Glutamatergic neuron (in vitro differentiated cells): ENCODE measurements around the gene RPL10. TPM values are rescaled to one million over a fixed set of nuclear protein-coding genes. Genes with fewer than 3 reads are reported as not detected.

Experiments used
- DNase-seq: peaks from one replicate; pipeline ENCODE4 v3.0.0; 2022
- H3K27ac Mint-ChIP-seq: one replicate; pipeline ENCODE4 v1.8.0; 2020; ENCODE audit warnings: mild to moderate bottlenecking, mixed read lengths, inconsistent platforms; ENCODE audit not compliant: unreplicated experiment
- H3K27me3 Mint-ChIP-seq: one replicate; pipeline ENCODE4 v1.8.0; 2020; ENCODE audit warnings: mild to moderate bottlenecking, moderate library complexity, mixed read lengths, inconsistent platforms; ENCODE audit not compliant: unreplicated experiment
- H3K36me3 Mint-ChIP-seq: one replicate; pipeline ENCODE4 v1.8.0; 2020; ENCODE audit warnings: mild to moderate bottlenecking, mixed read lengths, inconsistent platforms; ENCODE audit not compliant: unreplicated experiment
- H3K4me1 Mint-ChIP-seq: one replicate; pipeline ENCODE4 v1.8.0; 2020; ENCODE audit warnings: mild to moderate bottlenecking, low read depth, mixed read lengths, inconsistent platforms; ENCODE audit not compliant: unreplicated experiment
- H3K4me3 Mint-ChIP-seq: one replicate; pipeline ENCODE4 v1.8.0; 2020; ENCODE audit warnings: mild to moderate bottlenecking, mixed read lengths, inconsistent platforms; ENCODE audit not compliant: unreplicated experiment
- H3K9me3 Mint-ChIP-seq: one replicate; pipeline ENCODE4 v1.8.0; 2020; ENCODE audit warnings: mild to moderate bottlenecking, moderate library complexity, mixed read lengths, inconsistent platforms; ENCODE audit not compliant: unreplicated experiment
- CTCF ChIP-seq: fragments of 200-600 bp; sonication (generic); IDR thresholded peaks from one replicate; pipeline ENCODE4 v1.5.0; 2021; ENCODE audit not compliant: partially characterized antibody, unreplicated experiment
- total RNA-seq: library from RNA; stranded (reverse); fragmentation: NEBNext Ultra II Directional; extraction: Animal tissue kit (Norgen Biotek cat#: 25700); gene quantifications from one replicate; pipeline ENCODE4 v1.2.1, GENCODE V29; 2021; ENCODE audit not compliant: unreplicated experiment

The RPL10 gene
- total RNA-seq, 1 donor from 2014 or later: 1,779 TPM

GRCh38 chrX:154360155-154360713 lies 37.9 kb upstream of the RPL10 start:
- no peak overlapping the region for H3K4me3 Mint-ChIP-seq

GRCh38 chrX:154362085-154362742 lies 36.0 kb upstream of the RPL10 start:
- Mint-ChIP-seq H3K4me3 (no peak overlapping the region), H3K4me1 (peaks cover 2% of the 10 kb centered on the region), H3K27ac (no peak overlapping the region), H3K9me3 (peaks cover 9% of the 10 kb centered on the region), H3K36me3 (no peaks in the 10 kb centered on the region), H3K27me3 (peaks cover 7% of the 10 kb centered on the region)
- DNase-seq: no peak
- no peak for TF ChIP-seq CTCF

More at GRCh38 chrX:154360155-154360713, 37.9 kb upstream of the RPL10 start:
- Mint-ChIP-seq H3K4me1 (peaks cover 2% of the 10 kb centered on the region), H3K9me3 (peaks cover 7% of the 10 kb centered on the region), H3K27me3 (peaks cover 5% of the 10 kb centered on the region), H3K27ac (no peak overlapping the region), H3K36me3 (no peaks in the 10 kb centered on the region)
- no peak for TF ChIP-seq CTCF
- no peak for DNase-seq

- H3K4me3 Mint-ChIP-seq: no peak overlapping the region
- H3K27ac Mint-ChIP-seq: no peak overlapping the region
- no peak for DNase-seq
- peaks cover 2% of the 10 kb centered on the region for H3K4me1 Mint-ChIP-seq
- H3K27me3 Mint-ChIP-seq: peaks cover 3% of the 10 kb centered on the region
- H3K9me3 Mint-ChIP-seq: peaks cover 7% of the 10 kb centered on the region
- H3K36me3 Mint-ChIP-seq: no peaks in the 10 kb centered on the region
- no peak for TF ChIP-seq CTCF
These were observed 34.3 kb upstream of the RPL10 start for GRCh38 chrX:154363706-154364439.

GRCh38 chrX:154365052-154365600 lies 33.1 kb upstream of the RPL10 start:
- Mint-ChIP-seq H3K36me3 (no peaks in the 10 kb centered on the region), H3K27ac (no peak overlapping the region), H3K4me1 (peaks cover 2% of the 10 kb centered on the region), H3K4me3 (no peak overlapping the region), H3K27me3 (peaks cover 3% of the 10 kb centered on the region), H3K9me3 (peaks cover 9% of the 10 kb centered on the region)
- TF ChIP-seq CTCF: no peak
- DNase-seq: no peak
